Adrenal gland (tissue), 12 donors: ENCODE data around the gene GLIS1. TPM values are rescaled to one million over a fixed set of nuclear protein-coding genes. Genes with fewer than 3 reads are reported as not detected.
A peak's percentile ranks its signal among the peaks of the same experiment; 100 is the strongest.

Experiments used
- DNase-seq, 7 donors: peaks; one replicate each; pipeline ENCODE4 v3.0.0-alpha.2; 2019 to 2020
- H3K27ac ChIP-seq, 5 donors: fragments of 200-600 bp; sonication (generic) in 4 of 5; 1 replicate in 3 of 5; 2 replicates in 2 of 5; pipeline versions ENCODE4 v1.5.1 to v1.8.0; 2016 to 2020; ENCODE audit warnings: mild to moderate bottlenecking in 1 of 5
- H3K27me3 ChIP-seq: fragments of 200-600 bp; 2 replicates; pipeline ENCODE4 v1.8.0; 2021
- H3K36me3 ChIP-seq, 2 donors: fragments of 200-600 bp; replicated peaks in 1 of 2; 1 replicate in 1 of 2; 2 replicates in 1 of 2; pipeline versions ENCODE4 v1.5.1 to v1.8.0; 2018 to 2022
- H3K4me1 ChIP-seq, 2 donors: fragments of 200-600 bp; replicated peaks in 1 of 2; 1 replicate in 1 of 2; 2 replicates in 1 of 2; pipeline versions ENCODE4 v1.5.1 to v1.8.0; 2018 to 2021
- H3K4me3 ChIP-seq, 4 donors: fragments of 200-600 bp; sonication (generic) in 3 of 4; one replicate each; pipeline ENCODE4 v1.5.1; 2016 to 2018
- H3K9me3 ChIP-seq, 3 donors: fragments of 200-600 bp; sonication (generic) in 1 of 3; replicated peaks in 1 of 3; 1 replicate in 2 of 3; 2 replicates in 1 of 3; pipeline versions ENCODE4 v1.5.1 to v1.8.0; 2016 to 2021
- POLR2A ChIP-seq, 2 donors: fragments of 450-650 bp; IDR thresholded peaks; one replicate each; pipeline ENCODE4 v1.6.1; 2017; ENCODE audit warnings: antibody characterized with exemption in 2 of 2, mild to moderate bottlenecking in 2 of 2, moderate library complexity in 1 of 2
- WGBS, 4 donors: extraction: QIAGEN DNeasy Blood & Tissue Kit in 2 of 4; methylation state at CpG; one replicate each; pipeline versions ENCODE4 v1.1.5 to v1.1.7; 2013 to 2017; 5-methylcytosine and 5-hydroxymethylcytosine counted together
- intact Hi-C, 2 donors: fragments of 100-400 bp; cut with DNase I; formaldehyde crosslinking; loops; one replicate each; pipeline versions ENCODE4 v1.14.1 to v1.15.0; 2022 to 2023
- polyA plus RNA-seq, 3 donors: library from polyadenylated mRNA; stranded (reverse); fragments of 200-250 nt in 2 of 3; fragments of 350-450 nt in 1 of 3; fragmentation: Illumina TruSeq in 1 of 3; extraction: RNeasy Lipid Tissue Mini Kit (QIAGEN cat#74804) in 1 of 3; gene quantifications; one replicate each; pipeline ENCODE4 v1.2.3, GENCODE V29; 2013 to 2014
- total RNA-seq, 9 donors: library from RNA; depleted of rRNA in 4 of 9; stranded (reverse); fragments of >200 nt in 4 of 9; fragments of 120-200 nt in 1 of 9; fragmentation: NEBNext Ultra II Directional in 1 of 9; extraction: Animal tissue kit (Norgen Biotek cat#: 25700) in 1 of 9; gene quantifications; one replicate each; pipeline versions ENCODE4 v1.1.0 to v1.2.4, GENCODE V29; 2013 to 2023
- TF ChIP-seq, protein P1 (sequence below), 6 experiments: fragments of 450-650 bp in 4 of 6; fragments of 200-600 bp in 2 of 6; sonication (generic) in 1 of 6; IDR thresholded peaks; 1 replicate in 5 of 6; 2 replicates in 1 of 6; pipeline versions ENCODE4 v1.5.1 to v1.8.0; 2016 to 2021; ENCODE audit warnings: antibody characterized with exemption in 6 of 6, mild to moderate bottlenecking in 2 of 6, moderate library complexity in 1 of 6
- donor health status: healthy with polysubstance abuse.
- donor health status: Bipolar disorder and iron deficiency.
- donor health status: DM: yes; HTN: yes; CAD: no.
- donor health status: DM: no; HTN: no; CAD: no.
- donor health status: DM: no; HTN: no; CAD: no.
- donor health status: DM: yes; HTN: yes; CAD: no.

GLIS1 gene
- total and polyA plus RNA-seq, 12 donors, result 0.08 to 0.37 (median 0.14) TPM; not detected in 6

DNA sequence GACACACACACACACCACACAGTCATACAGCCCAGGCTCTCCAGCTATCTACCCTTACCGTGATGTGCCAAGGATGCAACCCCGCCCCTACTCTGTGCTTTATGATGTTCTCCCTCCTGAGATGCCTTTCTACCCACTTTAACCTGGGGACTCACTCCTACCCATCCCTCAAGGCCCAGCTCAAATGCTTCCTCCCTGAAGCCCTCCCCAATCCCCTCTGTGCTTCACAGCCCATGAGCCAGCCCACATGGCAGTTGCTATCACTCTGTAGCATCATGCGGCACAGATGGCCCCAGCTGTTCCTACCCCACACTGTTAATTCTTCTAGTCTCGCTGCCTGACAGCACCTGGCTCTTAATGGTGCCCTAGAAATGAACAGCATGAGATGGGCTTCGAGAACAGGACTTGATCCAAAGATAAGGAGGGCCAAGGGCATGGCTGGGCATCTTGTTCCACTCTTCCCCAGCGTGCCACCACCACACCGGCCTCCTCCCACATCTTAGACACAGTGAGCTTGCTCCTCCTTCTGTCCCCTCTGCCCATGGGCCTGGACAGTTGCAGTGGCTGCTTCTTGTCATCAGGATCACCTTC lies 109.8 kb downstream of the GLIS1 start:
- TF ChIP-seq, protein P1, sequence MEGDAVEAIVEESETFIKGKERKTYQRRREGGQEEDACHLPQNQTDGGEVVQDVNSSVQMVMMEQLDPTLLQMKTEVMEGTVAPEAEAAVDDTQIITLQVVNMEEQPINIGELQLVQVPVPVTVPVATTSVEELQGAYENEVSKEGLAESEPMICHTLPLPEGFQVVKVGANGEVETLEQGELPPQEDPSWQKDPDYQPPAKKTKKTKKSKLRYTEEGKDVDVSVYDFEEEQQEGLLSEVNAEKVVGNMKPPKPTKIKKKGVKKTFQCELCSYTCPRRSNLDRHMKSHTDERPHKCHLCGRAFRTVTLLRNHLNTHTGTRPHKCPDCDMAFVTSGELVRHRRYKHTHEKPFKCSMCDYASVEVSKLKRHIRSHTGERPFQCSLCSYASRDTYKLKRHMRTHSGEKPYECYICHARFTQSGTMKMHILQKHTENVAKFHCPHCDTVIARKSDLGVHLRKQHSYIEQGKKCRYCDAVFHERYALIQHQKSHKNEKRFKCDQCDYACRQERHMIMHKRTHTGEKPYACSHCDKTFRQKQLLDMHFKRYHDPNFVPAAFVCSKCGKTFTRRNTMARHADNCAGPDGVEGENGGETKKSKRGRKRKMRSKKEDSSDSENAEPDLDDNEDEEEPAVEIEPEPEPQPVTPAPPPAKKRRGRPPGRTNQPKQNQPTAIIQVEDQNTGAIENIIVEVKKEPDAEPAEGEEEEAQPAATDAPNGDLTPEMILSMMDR (IDR thresholded peaks at IDR 0.05), result no peak
- no peak for TF ChIP-seq POLR2A (IDR thresholded peaks at IDR 0.05)
- Histone ChIP-seq H3K4me1 (peaks cover 0 to 7% of the 10 kb centered on the region in 2 donors), H3K27me3 (no peaks in the 10 kb centered on the region), H3K4me3 (no peak overlapping the region), H3K27ac (no peak overlapping the region), H3K9me3 (no peaks in the 10 kb centered on the region), H3K36me3 (no peaks in the 10 kb centered on the region)
- DNase-seq, result peak in 2 of 7 donors; percentile 4 to 41
- intact Hi-C loops, result no loop called here
- 84 to 95% (median 88%) methylated on average over 7 of the region's 7 CpGs for WGBS, 4 donors

DNA sequence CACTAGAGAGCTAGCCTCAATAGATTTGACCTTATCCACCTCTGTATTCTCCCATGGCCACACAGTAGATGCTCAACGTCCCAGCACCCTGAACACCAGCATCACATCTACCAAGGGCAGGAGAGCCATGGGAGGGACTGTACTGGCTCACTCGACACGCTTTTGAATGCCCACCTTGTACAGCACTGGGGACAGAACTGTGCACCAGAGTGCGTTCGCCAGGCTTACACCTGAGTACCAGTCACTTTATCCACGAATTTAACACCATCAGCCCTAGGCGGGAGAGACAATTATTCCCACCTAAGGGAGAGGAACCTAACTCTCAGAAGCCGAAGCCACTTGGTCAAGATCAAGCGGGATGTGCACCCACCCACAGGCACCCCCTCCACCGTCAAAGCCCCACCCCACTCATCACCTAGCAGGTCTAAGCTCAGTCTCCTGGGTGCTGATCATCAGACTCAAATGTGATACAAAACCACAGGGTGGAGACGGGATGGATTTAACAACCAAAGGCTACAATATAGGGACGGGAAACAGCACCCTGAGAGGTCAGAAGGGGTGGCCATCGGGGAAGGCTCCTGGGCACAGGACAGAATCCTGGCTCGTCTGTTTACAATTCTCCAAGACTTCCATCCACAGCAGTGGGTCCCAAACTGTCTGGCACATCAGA lies 110.5 kb downstream of the GLIS1 start:
- TF ChIP-seq, protein P1 (IDR thresholded peaks at IDR 0.05), result no peak
- no peak for TF ChIP-seq POLR2A (IDR thresholded peaks at IDR 0.05)
- Histone ChIP-seq H3K27ac (no peak overlapping the region), H3K36me3 (no peaks in the 10 kb centered on the region), H3K9me3 (no peaks in the 10 kb centered on the region), H3K4me3 (no peak overlapping the region), H3K4me1 (peaks cover 0 to 7% of the 10 kb centered on the region in 2 donors), H3K27me3 (no peaks in the 10 kb centered on the region)
- 79 to 89% (median 86%) methylated on average over 13 to 14 of the region's 14 CpGs for WGBS, 4 donors
- intact Hi-C loops, result no loop called here
- DNase-seq, result no peak

DNA sequence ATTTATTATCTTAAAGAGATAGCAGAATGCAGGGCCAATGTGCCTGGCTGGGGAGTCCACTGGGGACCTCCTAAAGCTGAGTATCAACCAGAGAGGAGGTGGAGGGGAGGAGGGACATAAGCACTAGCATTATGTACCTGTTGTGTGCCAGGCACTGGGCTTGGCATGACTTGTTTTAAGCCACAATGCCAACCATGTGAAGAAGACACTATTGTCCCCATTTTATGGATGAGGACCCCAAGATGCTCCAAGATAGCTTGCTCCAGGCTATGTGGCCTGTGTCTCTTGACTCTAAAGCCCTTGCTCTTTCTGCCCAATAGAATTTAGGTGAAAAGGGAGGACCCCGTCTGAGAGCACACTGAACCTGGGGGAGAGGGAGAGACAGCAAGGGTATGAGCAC lies 111.3 kb downstream of the GLIS1 start:
- Histone ChIP-seq H3K4me1 (peaks cover 0 to 7% of the 10 kb centered on the region in 2 donors), H3K9me3 (no peaks in the 10 kb centered on the region), H3K27ac (no peak overlapping the region), H3K27me3 (no peaks in the 10 kb centered on the region), H3K4me3 (no peak overlapping the region), H3K36me3 (no peaks in the 10 kb centered on the region)
- TF ChIP-seq, protein P1 (IDR thresholded peaks at IDR 0.05), result no peak
- TF ChIP-seq POLR2A (IDR thresholded peaks at IDR 0.05), result no peak
- intact Hi-C loops, result no loop called here
- DNase-seq, result peak in 1 of 7 donors; percentile 30
- 76 to 100% (median 96%) methylated on average over 1 of the region's 1 CpG; no CpG with 5 or more reads in 1 of the 4 donors for WGBS, 4 donors

DNA sequence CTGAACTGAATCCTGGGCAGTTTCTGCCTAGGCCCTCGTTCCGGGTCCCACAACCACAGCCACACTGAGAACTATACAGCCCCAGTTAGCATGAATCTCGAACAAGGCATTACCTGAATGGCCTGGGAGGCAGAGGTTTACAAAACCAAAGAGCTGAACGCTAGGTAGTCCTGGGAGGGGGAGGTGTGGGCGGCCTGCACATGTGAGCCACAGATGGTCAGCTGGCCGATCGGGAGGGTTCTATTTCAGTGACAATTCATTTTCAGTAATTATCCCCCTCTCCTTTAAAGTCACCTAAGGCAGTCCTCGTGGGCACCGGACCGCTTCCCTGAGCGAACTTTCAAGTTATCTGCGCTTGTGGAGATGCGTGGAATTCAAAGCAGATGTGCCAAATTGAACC lies 111.9 kb downstream of the GLIS1 start:
- H3K27me3 ChIP-seq, result no peaks in the 10 kb centered on the region
- H3K4me3 ChIP-seq, result no peak overlapping the region
- WGBS, 4 donors, result 83 to 86% (median 84%) methylated on average over 10 to 13 of the region's 13 CpGs
- no peak for DNase-seq
- no peaks in the 10 kb centered on the region for H3K36me3 ChIP-seq
- no peak overlapping the region for H3K27ac ChIP-seq
- H3K9me3 ChIP-seq, result no peaks in the 10 kb centered on the region
- intact Hi-C loops, result no loop called here
- H3K4me1 ChIP-seq, result peaks cover 0 to 7% of the 10 kb centered on the region in 2 donors
- TF ChIP-seq POLR2A (IDR thresholded peaks at IDR 0.05), result no peak
